DND-41 (cell line): ENCODE data around the gene PSTPIP2.

ENCODE experiments used
- ATAC-seq: fragments of 200-7000 bp; cut with Tn5 transposase; 3 replicates; pipeline ENCODE4 v1.9.1; 2021; ENCODE audit warnings: low read depth; ENCODE audit not compliant: insufficient read depth
- DNase-seq: peaks from one replicate; pipeline ENCODE4 v3.0.0-alpha.2; 2020
- H2AFZ ChIP-seq: 2 replicates; pipeline ENCODE4 v1.6.0; 2012; ENCODE audit warnings: low read depth, low read length
- H3K27ac ChIP-seq: 2 replicates; pipeline ENCODE4 v1.5.1; 2012; ENCODE audit warnings: low read length, inconsistent platforms
- H3K27me3 ChIP-seq: fragments of 200-600 bp; sonication (generic); 2 replicates; pipeline ENCODE4 v1.6.0; 2012; ENCODE audit warnings: low read length, mild to moderate bottlenecking, inconsistent platforms; ENCODE audit not compliant: insufficient read depth, poor library complexity
- H3K36me3 ChIP-seq: 2 replicates; pipeline ENCODE4 v1.5.1; 2012; ENCODE audit warnings: low read length, inconsistent platforms; ENCODE audit not compliant: insufficient read depth
- H3K4me1 ChIP-seq: 2 replicates; pipeline ENCODE4 v1.5.1; 2012; ENCODE audit warnings: mild to moderate bottlenecking, low read length; ENCODE audit not compliant: insufficient read depth
- H3K4me2 ChIP-seq: 2 replicates; pipeline ENCODE4 v1.6.0; 2012; ENCODE audit warnings: mild to moderate bottlenecking, moderate library complexity, low read length, inconsistent platforms; ENCODE audit not compliant: insufficient read depth
- H3K4me3 ChIP-seq, 2 experiments: fragments of 200-600 bp in 1 of 2; shearing (Covaris generic) in 1 of 2; 2 replicates each; pipeline ENCODE4 v1.5.1; 2012 to 2016; ENCODE audit warnings: inconsistent platforms in 2 of 2, low read length in 2 of 2, mild to moderate bottlenecking in 2 of 2, low read depth in 1 of 2, moderate library complexity in 1 of 2
- H3K79me2 ChIP-seq: 2 replicates; pipeline ENCODE4 v1.6.0; 2012; ENCODE audit warnings: low read length, inconsistent platforms; ENCODE audit not compliant: insufficient read depth
- H3K9ac ChIP-seq: 2 replicates; pipeline ENCODE4 v1.6.0; 2012; ENCODE audit warnings: low read depth, mild to moderate bottlenecking, inconsistent platforms, low read length, moderate library complexity
- H3K9me3 ChIP-seq: 2 replicates; pipeline ENCODE4 v1.5.1; 2012; ENCODE audit warnings: low read length, moderate library complexity, mild to moderate bottlenecking, inconsistent platforms; ENCODE audit not compliant: insufficient read depth, severe bottlenecking
- H4K20me1 ChIP-seq: 2 replicates; pipeline ENCODE4 v1.6.0; 2012; ENCODE audit warnings: low read length; ENCODE audit not compliant: insufficient read depth
- EZH2 ChIP-seq: IDR thresholded peaks from 3 replicates; pipeline ENCODE4 v1.6.1; 2012; ENCODE audit warnings: borderline replicate concordance, low read depth, mild to moderate bottlenecking, moderate library complexity, low read length, inconsistent platforms; ENCODE audit not compliant: severe bottlenecking
- TF ChIP-seq, protein P1 (sequence below): IDR thresholded peaks from 2 replicates; pipeline ENCODE4 v1.5.1; 2012; ENCODE audit warnings: borderline replicate concordance, low read length, moderate library complexity, mild to moderate bottlenecking; ENCODE audit not compliant: poor library complexity, severe bottlenecking; ENCODE audit errors: extremely low read depth

PSTPIP2 gene

DNA sequence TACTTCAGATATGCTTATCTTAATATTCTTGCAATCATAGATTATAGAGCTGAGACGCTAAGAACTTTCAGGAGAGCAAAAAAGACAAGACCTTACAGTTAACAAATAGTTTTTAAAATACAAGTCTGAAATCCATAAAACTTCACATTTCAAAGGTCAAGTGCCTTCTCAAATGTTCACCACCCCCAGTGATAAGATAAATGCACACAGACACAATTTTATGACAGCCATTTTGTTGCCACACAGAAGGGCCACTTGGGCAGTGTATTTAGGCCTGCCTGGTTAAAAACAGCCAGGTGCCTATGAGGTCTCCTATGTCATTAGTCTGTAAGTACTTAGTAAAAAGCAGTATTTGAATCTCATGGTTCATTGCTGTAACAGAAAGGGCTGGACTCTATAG, 8.1 kb upstream of the PSTPIP2 start:
- TF ChIP-seq, protein P1, sequence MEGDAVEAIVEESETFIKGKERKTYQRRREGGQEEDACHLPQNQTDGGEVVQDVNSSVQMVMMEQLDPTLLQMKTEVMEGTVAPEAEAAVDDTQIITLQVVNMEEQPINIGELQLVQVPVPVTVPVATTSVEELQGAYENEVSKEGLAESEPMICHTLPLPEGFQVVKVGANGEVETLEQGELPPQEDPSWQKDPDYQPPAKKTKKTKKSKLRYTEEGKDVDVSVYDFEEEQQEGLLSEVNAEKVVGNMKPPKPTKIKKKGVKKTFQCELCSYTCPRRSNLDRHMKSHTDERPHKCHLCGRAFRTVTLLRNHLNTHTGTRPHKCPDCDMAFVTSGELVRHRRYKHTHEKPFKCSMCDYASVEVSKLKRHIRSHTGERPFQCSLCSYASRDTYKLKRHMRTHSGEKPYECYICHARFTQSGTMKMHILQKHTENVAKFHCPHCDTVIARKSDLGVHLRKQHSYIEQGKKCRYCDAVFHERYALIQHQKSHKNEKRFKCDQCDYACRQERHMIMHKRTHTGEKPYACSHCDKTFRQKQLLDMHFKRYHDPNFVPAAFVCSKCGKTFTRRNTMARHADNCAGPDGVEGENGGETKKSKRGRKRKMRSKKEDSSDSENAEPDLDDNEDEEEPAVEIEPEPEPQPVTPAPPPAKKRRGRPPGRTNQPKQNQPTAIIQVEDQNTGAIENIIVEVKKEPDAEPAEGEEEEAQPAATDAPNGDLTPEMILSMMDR = no peak
- TF ChIP-seq EZH2 = no peak
- Histone ChIP-seq H3K27me3 (no peaks in the 10 kb centered on the region), H3K4me1 (no peaks in the 10 kb centered on the region), H3K9ac (no peak overlapping the region), H3K79me2 (peaks cover 2% of the 10 kb centered on the region; the same call in 1 of the 2 replicates), H3K9me3 (no peaks in the 10 kb centered on the region), H4K20me1 (no peaks in the 10 kb centered on the region), H3K4me2 (no peak overlapping the region), H3K4me3 (no peak overlapping the region), H2AFZ (no peak overlapping the region), H3K36me3 (peaks cover 72% of the 10 kb centered on the region), H3K27ac (no peak overlapping the region)
- ATAC-seq = no peak
- no peak for DNase-seq

DNA sequence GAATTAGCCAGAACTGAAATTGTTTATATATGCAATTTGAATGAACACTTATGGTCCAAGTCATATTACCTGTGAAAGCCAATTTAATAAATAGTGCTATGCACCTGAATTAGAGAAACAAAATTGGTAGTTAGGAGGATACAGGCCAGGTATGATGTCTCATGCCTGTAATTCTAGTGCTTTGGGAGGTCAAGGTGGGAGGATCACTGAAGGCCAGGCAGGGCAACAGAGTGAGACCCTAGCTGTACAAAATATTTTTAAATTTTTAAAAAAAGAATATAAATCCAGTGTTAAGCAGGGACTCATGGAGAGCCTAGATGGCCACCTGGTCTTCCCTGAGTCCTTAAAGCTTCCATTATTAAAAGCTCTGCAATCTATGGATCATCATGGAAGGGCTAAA, 7.3 kb upstream of the PSTPIP2 start:
- TF ChIP-seq, protein P1 = no peak
- no peak for TF ChIP-seq EZH2
- ATAC-seq (no peak), DNase-seq (no peak)
- Histone ChIP-seq H3K79me2 (peaks cover 2% of the 10 kb centered on the region; the same call in 1 of the 2 replicates), H3K36me3 (peaks cover 63% of the 10 kb centered on the region), H3K27ac (no peak overlapping the region), H3K27me3 (no peaks in the 10 kb centered on the region), H3K9ac (no peak overlapping the region), H3K4me1 (no peaks in the 10 kb centered on the region), H3K4me2 (no peak overlapping the region), H2AFZ (no peak overlapping the region), H3K4me3 (no peak overlapping the region), H3K9me3 (no peaks in the 10 kb centered on the region), H4K20me1 (no peaks in the 10 kb centered on the region)

DNA sequence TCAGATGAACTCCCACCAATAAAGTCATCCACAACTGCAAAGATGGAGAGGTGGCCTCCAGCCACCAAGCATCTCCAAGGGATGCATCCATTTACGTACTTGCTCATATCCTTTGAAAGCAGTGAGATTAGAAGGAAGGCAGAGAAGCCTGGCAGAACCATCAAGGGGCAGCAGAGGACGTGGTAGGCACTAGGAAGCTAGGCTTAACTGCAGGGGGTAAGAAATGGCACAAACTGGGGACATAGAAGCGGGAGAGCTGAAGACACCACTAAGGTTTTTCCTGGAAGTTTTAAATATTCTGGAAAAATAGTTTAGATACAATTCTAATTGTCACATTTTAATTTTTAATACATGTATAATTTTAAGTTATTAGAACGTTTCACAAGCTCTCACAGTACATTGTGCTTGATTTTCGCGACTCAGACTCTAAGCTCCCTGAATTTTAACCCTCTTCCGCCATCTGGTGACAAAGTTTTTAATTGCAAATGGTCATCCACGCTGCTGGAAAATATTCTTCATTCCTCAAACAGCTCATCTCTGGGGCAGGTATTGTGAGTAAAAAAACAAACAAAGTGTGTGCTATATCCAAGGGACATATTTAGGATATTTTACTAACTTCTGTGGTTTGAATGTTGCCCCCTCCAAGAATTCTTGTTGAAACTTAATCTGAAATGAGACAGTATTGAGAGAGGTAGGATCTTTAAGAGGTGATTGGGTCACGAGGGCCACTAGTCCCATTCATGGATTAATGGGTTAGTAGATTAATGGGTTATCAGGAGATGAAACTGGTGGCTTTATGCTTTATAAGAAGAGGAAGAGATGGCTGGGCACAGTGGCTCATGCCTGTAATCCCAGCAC, 1.6 kb upstream of the PSTPIP2 start:
- Histone ChIP-seq H3K27ac (no peak overlapping the region), H3K4me1 (no peaks in the 10 kb centered on the region), H3K27me3 (no peaks in the 10 kb centered on the region), H3K79me2 (no peaks in the 10 kb centered on the region), H3K9ac (no peak overlapping the region), H3K4me2 (no peak overlapping the region), H3K36me3 (peaks cover 12% of the 10 kb centered on the region; the same call in 1 of the 2 replicates), H4K20me1 (no peaks in the 10 kb centered on the region), H3K4me3 (no peak overlapping the region), H3K9me3 (no peaks in the 10 kb centered on the region), H2AFZ (no peak overlapping the region)
- peak; percentile 61 for DNase-seq
- ATAC-seq = peak; percentile 78
- TF ChIP-seq, protein P1 = peak; percentile 82
- no peak for TF ChIP-seq EZH2
